Amniotic epithelial cell (primary cell): Measurements from ENCODE around the gene RCVRN.

Source experiments
- DNase-seq: peaks from one replicate; pipeline ENCODE4 v3.0.0-alpha.2; 2010; ENCODE audit warnings: low read depth

Gene RCVRN

GRCh38 chr17:9850151-9850550, 54.9 kb downstream of the RCVRN start:
- no peak for DNase-seq
